Measurements from ENCODE around the gene RAPGEFL1.
A peak's percentile ranks its signal among the peaks of the same experiment; 100 is the strongest.

DNA sequence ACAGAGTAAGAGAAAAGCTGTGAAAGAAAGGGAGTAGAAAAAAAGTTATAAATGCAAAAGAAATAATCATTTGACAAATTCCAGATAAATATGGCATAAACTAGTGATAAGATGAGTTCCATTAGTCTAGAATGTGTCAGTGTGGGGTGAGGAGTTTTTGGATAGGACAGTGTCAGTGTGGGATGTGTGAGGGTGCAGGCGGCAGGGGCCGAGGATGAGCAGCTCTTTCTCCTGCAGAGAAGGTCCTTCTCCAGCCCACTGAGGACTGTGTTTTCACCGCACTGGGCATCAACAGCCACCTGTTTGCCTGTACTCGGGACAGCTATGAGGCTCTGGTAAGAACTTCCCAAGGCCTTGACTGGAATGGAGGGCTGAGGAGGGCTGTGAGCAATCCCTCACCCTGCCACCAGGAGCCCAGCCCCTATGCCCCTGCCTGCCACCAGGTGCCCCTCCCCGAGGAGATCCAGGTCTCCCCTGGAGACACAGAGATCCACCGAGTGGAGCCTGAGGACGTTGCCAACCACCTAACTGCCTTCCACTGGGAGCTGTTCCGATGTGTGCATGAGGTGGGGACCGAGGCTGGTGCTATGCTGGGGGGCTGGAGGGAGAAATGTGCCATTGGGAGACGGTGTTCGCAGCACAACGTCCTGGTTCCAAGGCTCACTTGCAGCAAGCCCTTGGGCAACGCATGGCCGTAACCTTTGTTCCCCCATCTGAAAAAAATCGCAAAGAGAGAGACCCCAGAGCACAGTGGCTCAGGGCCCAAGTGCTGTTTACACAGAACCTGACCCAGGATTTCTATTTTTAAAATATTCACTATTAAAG, 13.1 kb downstream of the RAPGEFL1 start:
- TF ChIP-seq, protein P1, sequence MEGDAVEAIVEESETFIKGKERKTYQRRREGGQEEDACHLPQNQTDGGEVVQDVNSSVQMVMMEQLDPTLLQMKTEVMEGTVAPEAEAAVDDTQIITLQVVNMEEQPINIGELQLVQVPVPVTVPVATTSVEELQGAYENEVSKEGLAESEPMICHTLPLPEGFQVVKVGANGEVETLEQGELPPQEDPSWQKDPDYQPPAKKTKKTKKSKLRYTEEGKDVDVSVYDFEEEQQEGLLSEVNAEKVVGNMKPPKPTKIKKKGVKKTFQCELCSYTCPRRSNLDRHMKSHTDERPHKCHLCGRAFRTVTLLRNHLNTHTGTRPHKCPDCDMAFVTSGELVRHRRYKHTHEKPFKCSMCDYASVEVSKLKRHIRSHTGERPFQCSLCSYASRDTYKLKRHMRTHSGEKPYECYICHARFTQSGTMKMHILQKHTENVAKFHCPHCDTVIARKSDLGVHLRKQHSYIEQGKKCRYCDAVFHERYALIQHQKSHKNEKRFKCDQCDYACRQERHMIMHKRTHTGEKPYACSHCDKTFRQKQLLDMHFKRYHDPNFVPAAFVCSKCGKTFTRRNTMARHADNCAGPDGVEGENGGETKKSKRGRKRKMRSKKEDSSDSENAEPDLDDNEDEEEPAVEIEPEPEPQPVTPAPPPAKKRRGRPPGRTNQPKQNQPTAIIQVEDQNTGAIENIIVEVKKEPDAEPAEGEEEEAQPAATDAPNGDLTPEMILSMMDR (IDR thresholded peaks at IDR 0.05; ENCODE audit: insufficient read depth, low read depth, low read length) = peak; percentile 2
- TF ChIP-seq EZH2 (IDR thresholded peaks at IDR 0.05; ENCODE audit: insufficient read depth, low read length) = no peak

All from astrocyte (in vitro differentiated cells and primary cell).